Breast epithelium (tissue), 3 donors: ENCODE results near the gene ZG16.

Source experiments
- POLR2AphosphoS5 ChIP-seq, 3 donors: sonication (generic); formaldehyde crosslinking; IDR thresholded peaks; one replicate each; pipeline ENCODE4 v1.6.1; 2017; ENCODE audit warnings: antibody characterized with exemption in 3 of 3
- TF ChIP-seq, protein P1 (sequence below), 3 donors: fragments of 450-650 bp; IDR thresholded peaks; one replicate each; pipeline ENCODE4 v1.5.1; 2016 to 2017; ENCODE audit warnings: antibody characterized with exemption in 3 of 3, mild to moderate bottlenecking in 3 of 3, moderate library complexity in 3 of 3

DNA sequence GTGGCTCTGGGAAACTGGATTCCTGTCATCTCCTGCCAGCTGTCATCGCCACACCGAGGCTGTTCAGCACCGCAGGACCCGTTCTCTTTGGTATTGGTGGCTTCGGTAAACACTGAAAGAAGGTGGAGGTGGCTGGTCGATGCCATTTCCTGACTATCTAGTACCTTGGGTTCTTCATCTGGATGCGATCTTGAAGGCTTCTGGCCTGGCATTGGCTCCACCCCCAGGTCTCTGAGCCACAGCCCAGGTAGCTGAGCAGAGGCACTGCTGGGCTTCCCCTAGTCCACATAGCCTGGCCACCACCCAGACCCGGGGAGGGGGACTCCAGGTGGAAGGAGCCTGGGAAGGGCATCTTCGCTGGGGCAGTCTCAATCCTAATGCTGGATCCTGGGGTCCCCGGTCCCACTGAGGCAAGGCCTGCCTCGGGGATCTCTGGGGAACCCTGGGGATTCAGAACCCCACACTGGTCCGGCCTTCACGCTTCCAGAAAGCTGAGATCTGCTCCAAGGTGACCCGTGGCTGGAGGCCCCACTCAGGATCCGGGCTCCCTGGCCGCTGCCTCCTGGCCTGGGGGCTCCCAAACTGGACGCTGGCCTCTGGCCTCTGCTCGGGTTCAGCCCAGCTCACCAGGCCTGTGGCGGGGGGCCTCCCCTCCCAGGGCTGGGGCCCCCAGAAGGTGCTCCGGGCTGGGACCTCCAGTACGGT, 34.1 kb upstream of the ZG16 start:
- no peak for TF ChIP-seq POLR2AphosphoS5 (IDR thresholded peaks at IDR 0.05)
- TF ChIP-seq, protein P1, sequence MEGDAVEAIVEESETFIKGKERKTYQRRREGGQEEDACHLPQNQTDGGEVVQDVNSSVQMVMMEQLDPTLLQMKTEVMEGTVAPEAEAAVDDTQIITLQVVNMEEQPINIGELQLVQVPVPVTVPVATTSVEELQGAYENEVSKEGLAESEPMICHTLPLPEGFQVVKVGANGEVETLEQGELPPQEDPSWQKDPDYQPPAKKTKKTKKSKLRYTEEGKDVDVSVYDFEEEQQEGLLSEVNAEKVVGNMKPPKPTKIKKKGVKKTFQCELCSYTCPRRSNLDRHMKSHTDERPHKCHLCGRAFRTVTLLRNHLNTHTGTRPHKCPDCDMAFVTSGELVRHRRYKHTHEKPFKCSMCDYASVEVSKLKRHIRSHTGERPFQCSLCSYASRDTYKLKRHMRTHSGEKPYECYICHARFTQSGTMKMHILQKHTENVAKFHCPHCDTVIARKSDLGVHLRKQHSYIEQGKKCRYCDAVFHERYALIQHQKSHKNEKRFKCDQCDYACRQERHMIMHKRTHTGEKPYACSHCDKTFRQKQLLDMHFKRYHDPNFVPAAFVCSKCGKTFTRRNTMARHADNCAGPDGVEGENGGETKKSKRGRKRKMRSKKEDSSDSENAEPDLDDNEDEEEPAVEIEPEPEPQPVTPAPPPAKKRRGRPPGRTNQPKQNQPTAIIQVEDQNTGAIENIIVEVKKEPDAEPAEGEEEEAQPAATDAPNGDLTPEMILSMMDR (IDR thresholded peaks at IDR 0.05): no peak
